Mesothelial cell of epicardium (in vitro differentiated cells): ENCODE data around the gene MATR3. TPM values are rescaled to one million over a fixed set of nuclear protein-coding genes. Genes with fewer than 3 reads are reported as not detected.

ENCODE experiments used
- DNase-seq, 2 experiments: peaks; one replicate each; pipeline ENCODE4 v3.0.0; 2021; ENCODE audit warnings: low spot score in 2 of 2; ENCODE audit not compliant: unreplicated experiment in 2 of 2
- H3K27ac Mint-ChIP-seq: 2 replicates; pipeline ENCODE4 v1.8.0; 2021; ENCODE audit warnings: mixed read lengths
- H3K27me3 Mint-ChIP-seq: 2 replicates; pipeline ENCODE4 v1.8.0; 2021; ENCODE audit warnings: low read depth, mixed read lengths
- H3K36me3 Mint-ChIP-seq: 2 replicates; pipeline ENCODE4 v1.8.0; 2021; ENCODE audit warnings: mixed read lengths
- H3K4me1 Mint-ChIP-seq: 2 replicates; pipeline ENCODE4 v1.8.0; 2021; ENCODE audit warnings: mixed read lengths
- H3K4me3 Mint-ChIP-seq: 2 replicates; pipeline ENCODE4 v1.8.0; 2021; ENCODE audit warnings: mild to moderate bottlenecking, moderate library complexity, mixed read lengths
- H3K9me3 Mint-ChIP-seq: 2 replicates; pipeline ENCODE4 v1.8.0; 2021; ENCODE audit warnings: mixed read lengths
- total RNA-seq: library from RNA; stranded (reverse); gene quantifications from 3 replicates; pipeline ENCODE4 v1.2.1, GENCODE V29; 2021
- TF ChIP-seq, protein P1 (sequence below): fragments of 200-600 bp; sonication (generic); IDR thresholded peaks from one replicate; pipeline ENCODE4 v1.5.0; 2021; ENCODE audit warnings: antibody characterized with exemption; ENCODE audit not compliant: unreplicated experiment

Gene MATR3
- total RNA-seq, 1 donor from 2014 or later, result 318 TPM

DNA sequence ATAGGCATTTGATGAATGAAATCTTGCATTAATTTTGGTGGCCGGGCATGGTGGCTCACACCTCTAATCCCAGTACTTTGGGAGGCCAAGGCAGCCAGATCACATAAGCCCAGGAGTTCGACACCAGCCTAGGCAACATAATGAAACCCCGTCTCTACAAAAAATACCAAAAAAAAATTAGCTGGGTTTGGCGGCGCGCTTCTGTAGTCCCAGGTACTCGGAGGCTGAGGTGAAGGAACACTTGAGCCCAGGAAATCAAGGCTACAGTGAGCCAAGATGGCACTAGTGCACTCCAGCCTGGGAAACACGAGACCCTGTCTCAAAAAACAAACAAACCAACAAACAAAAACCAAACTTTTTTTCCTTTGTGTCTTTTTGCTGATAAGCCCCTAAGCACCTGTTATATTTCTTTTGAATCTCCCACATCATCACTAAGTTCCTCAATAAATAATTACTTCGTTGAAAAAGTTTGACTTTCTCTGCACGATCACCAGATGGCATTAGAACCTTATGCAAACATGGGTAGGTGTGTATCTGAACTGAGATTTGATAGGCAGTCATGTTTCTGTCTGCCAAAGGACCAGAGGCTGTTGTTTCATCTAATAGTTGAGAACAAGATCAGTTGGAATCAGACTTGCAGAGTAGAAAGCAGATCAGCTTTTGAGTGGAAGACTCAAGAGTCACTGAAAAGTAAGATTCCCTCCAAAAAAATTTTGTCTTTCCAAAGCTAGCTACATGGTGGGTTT lies 5.5 kb upstream of the MATR3 start:
- TF ChIP-seq, protein P1, sequence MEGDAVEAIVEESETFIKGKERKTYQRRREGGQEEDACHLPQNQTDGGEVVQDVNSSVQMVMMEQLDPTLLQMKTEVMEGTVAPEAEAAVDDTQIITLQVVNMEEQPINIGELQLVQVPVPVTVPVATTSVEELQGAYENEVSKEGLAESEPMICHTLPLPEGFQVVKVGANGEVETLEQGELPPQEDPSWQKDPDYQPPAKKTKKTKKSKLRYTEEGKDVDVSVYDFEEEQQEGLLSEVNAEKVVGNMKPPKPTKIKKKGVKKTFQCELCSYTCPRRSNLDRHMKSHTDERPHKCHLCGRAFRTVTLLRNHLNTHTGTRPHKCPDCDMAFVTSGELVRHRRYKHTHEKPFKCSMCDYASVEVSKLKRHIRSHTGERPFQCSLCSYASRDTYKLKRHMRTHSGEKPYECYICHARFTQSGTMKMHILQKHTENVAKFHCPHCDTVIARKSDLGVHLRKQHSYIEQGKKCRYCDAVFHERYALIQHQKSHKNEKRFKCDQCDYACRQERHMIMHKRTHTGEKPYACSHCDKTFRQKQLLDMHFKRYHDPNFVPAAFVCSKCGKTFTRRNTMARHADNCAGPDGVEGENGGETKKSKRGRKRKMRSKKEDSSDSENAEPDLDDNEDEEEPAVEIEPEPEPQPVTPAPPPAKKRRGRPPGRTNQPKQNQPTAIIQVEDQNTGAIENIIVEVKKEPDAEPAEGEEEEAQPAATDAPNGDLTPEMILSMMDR, result no peak
- no peaks in the 10 kb centered on the region for H3K4me1 Mint-ChIP-seq
- DNase-seq, result no peak
- peaks cover 21% of the 10 kb centered on the region for H3K36me3 Mint-ChIP-seq
- H3K4me3 Mint-ChIP-seq, result no peak overlapping the region
- H3K27me3 Mint-ChIP-seq, result no peaks in the 10 kb centered on the region
- peaks cover 8% of the 10 kb centered on the region for H3K9me3 Mint-ChIP-seq
- H3K27ac Mint-ChIP-seq, result no peak overlapping the region

DNA sequence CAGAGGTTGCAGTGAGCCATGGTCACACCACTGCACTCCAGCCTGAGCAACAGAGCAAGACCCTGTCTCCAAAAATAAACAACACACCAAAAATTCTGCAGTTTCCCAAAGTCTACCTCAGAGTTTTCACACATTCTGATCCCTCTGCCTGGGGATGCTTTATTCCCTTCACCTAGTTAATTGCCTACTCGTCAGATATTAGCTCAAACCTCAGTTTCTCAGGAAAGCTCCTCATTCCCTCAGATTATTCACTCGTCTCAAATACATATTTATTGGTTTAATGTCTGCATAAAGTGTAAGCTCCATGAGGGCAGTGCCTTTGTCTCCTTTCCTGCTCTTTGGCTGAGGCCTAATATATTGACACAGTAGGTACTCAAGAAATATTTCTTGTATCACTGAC lies 2.5 kb upstream of the MATR3 start:
- H3K27me3 Mint-ChIP-seq, result no peaks in the 10 kb centered on the region
- DNase-seq, result no peak
- no peak overlapping the region for H3K27ac Mint-ChIP-seq
- TF ChIP-seq, protein P1, result no peak
- H3K4me3 Mint-ChIP-seq, result no peak overlapping the region
- peaks cover 3% of the 10 kb centered on the region for H3K36me3 Mint-ChIP-seq
- H3K4me1 Mint-ChIP-seq, result peaks cover 8% of the 10 kb centered on the region
- no peaks in the 10 kb centered on the region for H3K9me3 Mint-ChIP-seq

DNA sequence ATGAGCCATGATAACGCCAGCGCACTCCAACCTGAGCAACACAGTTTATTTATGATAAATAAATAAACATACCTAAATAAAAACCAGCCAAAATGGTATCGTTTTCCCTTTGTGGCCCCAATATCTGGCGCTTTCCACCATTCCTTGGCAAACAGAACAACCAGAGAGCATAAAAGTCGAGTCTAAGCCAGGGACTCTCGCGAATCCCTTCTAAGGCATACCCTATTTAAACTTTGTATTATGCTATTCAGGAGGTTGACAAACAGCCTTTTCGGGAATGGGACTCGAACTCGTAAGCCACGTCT lies 386 bp upstream of the MATR3 start:
- H3K27ac Mint-ChIP-seq, result peak overlapping the region; percentile 99
- H3K9me3 Mint-ChIP-seq, result no peaks in the 10 kb centered on the region
- H3K27me3 Mint-ChIP-seq, result no peaks in the 10 kb centered on the region
- TF ChIP-seq, protein P1, result no peak
- DNase-seq, result no peak
- H3K4me3 Mint-ChIP-seq, result peak overlapping the region; percentile 98
- peaks cover 29% of the 10 kb centered on the region for H3K4me1 Mint-ChIP-seq
- no peaks in the 10 kb centered on the region for H3K36me3 Mint-ChIP-seq

DNA sequence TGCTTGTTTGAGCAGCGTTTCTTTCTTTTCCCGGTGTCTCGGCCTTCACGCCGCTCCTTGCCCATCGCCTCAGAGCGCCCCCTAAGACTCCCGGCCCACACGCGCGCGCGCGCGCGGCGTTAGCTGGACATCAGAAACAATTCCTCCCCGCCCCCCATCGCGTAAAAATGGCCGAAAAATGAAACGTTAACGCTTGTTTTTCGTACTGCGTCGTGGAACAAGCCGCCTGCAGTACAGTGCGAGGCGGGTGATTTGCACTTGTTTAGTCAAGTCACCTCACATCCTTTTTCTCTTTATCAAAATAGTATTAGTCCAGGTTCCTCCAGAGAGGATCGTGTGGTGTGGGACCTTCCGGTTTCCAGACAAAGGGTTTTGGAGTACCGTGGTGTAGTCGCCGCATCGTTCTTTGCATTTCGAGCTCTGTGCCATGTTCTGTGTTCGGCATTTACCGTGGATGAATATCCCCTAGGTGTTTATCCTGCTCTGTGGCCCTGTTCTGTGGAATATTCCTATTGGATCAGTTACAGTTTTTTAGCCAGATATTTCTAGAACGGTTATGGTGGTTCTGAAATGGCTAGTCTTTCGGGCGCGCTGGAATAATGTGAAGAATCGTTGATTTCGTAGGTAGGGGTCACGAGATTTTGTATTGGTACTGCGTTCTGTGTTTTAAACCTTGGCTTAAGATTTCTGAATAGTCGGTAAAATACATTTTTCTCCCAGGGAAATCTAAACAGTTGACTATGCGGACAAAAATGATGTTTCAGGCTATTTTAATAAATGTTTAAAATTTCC lies 1.0 kb downstream of the MATR3 start:
- peak overlapping the region; percentile 98 for H3K4me3 Mint-ChIP-seq
- no peaks in the 10 kb centered on the region for H3K9me3 Mint-ChIP-seq
- TF ChIP-seq, protein P1, result no peak
- peak overlapping the region; percentile 99 for H3K27ac Mint-ChIP-seq
- H3K4me1 Mint-ChIP-seq, result peaks cover 43% of the 10 kb centered on the region
- peak; percentile 51 to 76 for DNase-seq
- no peaks in the 10 kb centered on the region for H3K27me3 Mint-ChIP-seq
- no peaks in the 10 kb centered on the region for H3K36me3 Mint-ChIP-seq

DNA sequence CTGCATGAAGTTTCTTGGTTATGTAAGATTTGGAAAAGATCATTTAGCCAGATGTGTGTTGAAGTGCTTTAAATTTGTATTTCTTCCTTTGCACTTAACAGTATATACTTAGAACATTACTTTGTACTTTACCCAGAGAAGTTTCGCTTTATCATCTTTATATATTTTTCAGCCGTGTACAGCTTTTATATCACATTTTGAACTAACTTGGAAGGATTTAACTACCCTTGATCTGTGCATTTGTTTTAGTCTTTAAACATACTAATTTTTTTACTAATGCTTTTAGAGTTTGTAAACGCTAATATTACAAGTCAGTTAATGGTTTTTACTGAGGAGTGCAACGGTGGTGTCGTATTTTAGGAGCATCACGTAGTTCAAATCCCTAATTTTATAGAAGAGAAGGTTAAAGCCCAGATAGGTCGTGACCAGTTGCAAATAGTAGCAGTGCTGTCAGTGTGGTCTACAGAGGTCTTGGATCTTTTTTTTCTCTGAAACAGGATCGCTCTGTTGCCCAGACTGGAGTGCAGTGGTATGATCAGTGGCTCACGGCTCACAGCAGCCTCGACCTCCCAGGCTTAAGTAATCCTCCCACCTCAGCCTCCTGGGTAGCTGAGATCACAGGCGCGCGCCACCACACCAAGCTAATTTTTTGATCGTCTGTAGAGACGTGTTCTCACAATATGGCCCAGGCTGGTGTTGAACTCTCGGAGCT lies 2.0 kb downstream of the MATR3 start:
- H3K4me1 Mint-ChIP-seq, result peaks cover 46% of the 10 kb centered on the region
- H3K36me3 Mint-ChIP-seq, result no peaks in the 10 kb centered on the region
- H3K4me3 Mint-ChIP-seq, result peak overlapping the region; percentile 98
- H3K9me3 Mint-ChIP-seq, result no peaks in the 10 kb centered on the region
- no peaks in the 10 kb centered on the region for H3K27me3 Mint-ChIP-seq
- no peak for DNase-seq
- peak overlapping the region; percentile 99 for H3K27ac Mint-ChIP-seq
- TF ChIP-seq, protein P1, result no peak
